IgD-negative memory B cell (primary cell): Measurements from ENCODE around the gene JADE2. TPM values are rescaled to one million over a fixed set of nuclear protein-coding genes. Genes with fewer than 3 reads are reported as not detected.
A peak's percentile ranks its signal among the peaks of the same experiment; 100 is the strongest.

Experiments
- H3K27ac Mint-ChIP-seq, 3 donors: one replicate each; pipeline ENCODE4 v1.8.0; 2020 to 2022; ENCODE audit warnings: mild to moderate bottlenecking in 3 of 3, mixed read lengths in 3 of 3, moderate library complexity in 1 of 3
- H3K27me3 Mint-ChIP-seq: one replicate; pipeline ENCODE4 v1.8.0; 2021; ENCODE audit warnings: mixed read lengths
- H3K36me3 Mint-ChIP-seq: one replicate; pipeline ENCODE4 v1.8.0; 2020; ENCODE audit warnings: mild to moderate bottlenecking, mixed read lengths
- H3K4me1 Mint-ChIP-seq, 3 donors: one replicate each; pipeline ENCODE4 v1.8.0; 2020 to 2022; ENCODE audit warnings: mixed read lengths in 3 of 3, mild to moderate bottlenecking in 1 of 3
- H3K4me3 Mint-ChIP-seq, 4 donors: one replicate each; pipeline ENCODE4 v1.8.0; 2020 to 2022; ENCODE audit warnings: mild to moderate bottlenecking in 4 of 4, mixed read lengths in 4 of 4, moderate library complexity in 3 of 4
- H3K9me3 Mint-ChIP-seq, 3 donors: one replicate each; pipeline ENCODE4 v1.8.0; 2020 to 2021; ENCODE audit warnings: mixed read lengths in 3 of 3, mild to moderate bottlenecking in 1 of 3
- polyA plus RNA-seq: library from polyadenylated mRNA; unstranded; fragments of 300-500 nt; fragmentation: Illumina TruSeq; gene quantifications from one replicate; pipeline ENCODE4 v1.2.3, GENCODE V29; 2021

The JADE2 gene
- polyA plus RNA-seq, 1 donor from 2014 or later: 46.7 TPM

DNA sequence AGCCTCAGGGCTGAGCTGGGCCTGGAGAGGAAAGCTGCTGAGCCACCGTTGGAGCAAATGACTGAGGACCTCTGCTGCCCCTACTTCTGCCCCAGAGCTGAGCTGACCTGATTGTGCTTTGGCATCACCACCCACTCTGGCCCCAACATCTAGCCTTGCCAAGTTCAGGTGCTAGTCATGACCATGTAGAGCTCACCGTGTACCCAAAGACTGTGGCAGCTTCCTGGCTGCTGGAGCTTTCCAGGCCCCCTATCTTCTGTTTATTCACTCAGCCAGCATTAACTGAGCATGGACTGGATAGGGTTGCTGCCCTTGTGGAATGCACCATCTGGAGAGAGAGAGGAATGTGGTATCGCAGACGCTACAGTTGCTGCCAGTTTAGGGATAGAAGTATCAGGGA, 49.1 kb downstream of the JADE2 start:
- H3K36me3 Mint-ChIP-seq: peaks cover 5% of the 10 kb centered on the region

DNA sequence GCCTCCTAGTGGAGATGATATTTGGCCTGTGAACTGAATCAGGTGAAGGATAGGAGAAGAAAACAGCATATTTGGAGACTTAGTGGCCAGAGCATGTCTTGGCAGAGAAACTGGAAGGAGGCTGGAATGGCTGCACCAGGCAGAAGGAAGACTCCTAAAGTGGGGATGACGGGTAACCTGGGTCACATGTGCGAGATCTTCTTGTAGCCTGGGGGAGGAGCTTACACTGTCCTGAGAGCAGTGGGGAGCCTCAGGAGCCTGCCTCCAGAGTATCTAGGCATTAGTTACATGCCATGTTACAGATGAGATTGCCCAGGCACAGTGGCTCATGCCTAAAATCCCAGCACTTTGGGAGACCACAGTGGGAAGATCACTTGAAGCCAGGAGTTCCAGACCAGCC, 49.8 kb downstream of the JADE2 start:
- no peaks in the 10 kb centered on the region for H3K9me3 Mint-ChIP-seq
- H3K27ac Mint-ChIP-seq: peak overlapping the region in 2 of 3 donors; percentile 52 to 92
- no peak overlapping the region for H3K4me3 Mint-ChIP-seq
- peaks cover 5% of the 10 kb centered on the region for H3K36me3 Mint-ChIP-seq
- H3K27me3 Mint-ChIP-seq: no peaks in the 10 kb centered on the region
- H3K4me1 Mint-ChIP-seq: peaks cover 4 to 10% (median 8%) of the 10 kb centered on the region in 3 donors

More for the DNA sequence above, 49.1 kb downstream of the JADE2 start:
- Mint-ChIP-seq H3K9me3 (peaks cover 0 to 1% (median 0%) of the 10 kb centered on the region in 3 donors), H3K4me3 (no peak overlapping the region), H3K27me3 (no peaks in the 10 kb centered on the region), H3K4me1 (peaks cover 4 to 14% (median 8%) of the 10 kb centered on the region in 3 donors), H3K27ac (no peak overlapping the region)

DNA sequence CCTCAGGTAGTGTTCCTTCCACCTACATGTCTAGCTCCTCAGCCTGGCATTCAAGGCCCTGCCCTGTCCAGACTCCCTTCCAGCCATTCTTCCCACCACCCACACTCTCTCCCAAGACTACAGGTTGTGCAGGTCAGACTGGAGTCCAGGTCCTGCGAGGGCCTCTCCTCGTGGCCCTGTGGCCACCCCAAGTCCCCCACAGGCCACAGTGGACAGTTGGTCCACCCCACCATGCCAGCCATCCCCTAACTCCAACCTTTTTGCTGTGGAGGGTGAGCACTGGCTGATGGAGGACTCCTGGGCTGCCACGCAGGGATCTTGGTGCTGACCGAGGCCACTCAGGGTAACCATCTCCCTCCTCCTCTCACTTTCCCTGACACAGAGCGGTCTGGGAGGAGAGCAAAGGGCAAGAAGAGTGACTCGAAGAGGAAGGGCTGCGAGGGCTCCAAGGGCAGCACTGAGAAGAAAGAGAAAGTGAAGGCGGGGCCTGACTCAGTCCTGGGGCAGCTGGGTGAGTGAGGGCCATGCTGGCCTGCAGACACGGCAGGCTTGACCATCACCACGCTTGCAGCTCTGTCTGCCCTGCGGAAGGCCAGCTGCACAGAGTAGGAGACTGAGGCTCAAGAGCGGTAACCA, 51.0 kb downstream of the JADE2 start:
- Mint-ChIP-seq H3K9me3 (no peaks in the 10 kb centered on the region), H3K36me3 (peaks cover 5% of the 10 kb centered on the region), H3K4me1 (peaks cover 4 to 8% (median 8%) of the 10 kb centered on the region in 3 donors), H3K27ac (peak overlapping the region in 2 of 3 donors; percentile 78), H3K27me3 (no peaks in the 10 kb centered on the region), H3K4me3 (no peak overlapping the region)

DNA sequence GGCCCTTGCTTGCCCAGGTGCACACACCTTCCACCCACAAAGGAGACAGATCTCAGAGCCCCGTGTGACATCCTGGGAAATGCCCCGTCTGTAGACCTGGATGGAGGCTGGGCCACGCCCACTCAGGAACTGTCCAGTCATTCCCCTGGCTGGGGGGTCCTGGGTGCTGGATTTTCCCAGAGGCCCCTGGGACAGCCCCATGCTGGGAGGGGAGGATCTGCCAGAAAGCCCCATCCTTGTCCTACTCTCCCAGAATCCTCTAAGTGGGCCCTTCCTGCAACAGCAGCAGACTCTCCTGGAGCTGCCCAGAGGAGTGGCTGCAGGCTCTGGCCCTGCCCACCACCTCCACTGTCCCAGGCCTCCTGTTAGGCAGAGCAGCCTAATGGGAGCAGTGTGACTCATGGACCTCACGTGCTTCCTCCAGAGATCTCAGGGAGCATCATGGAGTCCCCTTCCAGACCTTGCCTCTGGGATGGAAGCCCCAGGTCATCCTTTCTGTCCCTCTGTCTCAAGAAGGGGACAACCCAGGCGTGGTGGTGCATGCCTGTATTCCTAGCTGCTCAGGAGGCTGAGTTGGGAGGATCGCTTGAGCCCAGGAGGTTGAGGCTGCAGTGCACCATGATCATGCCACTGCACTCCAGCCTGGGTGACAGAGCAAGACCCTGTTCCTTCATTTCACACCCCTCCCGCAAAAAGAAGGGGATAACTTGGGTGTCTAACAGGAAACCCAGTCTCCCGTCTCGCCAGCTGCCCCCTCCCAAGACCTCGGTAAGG, 51.7 kb downstream of the JADE2 start:
- H3K36me3 Mint-ChIP-seq: peaks cover 5% of the 10 kb centered on the region
- H3K9me3 Mint-ChIP-seq: no peaks in the 10 kb centered on the region
- no peak overlapping the region for H3K4me3 Mint-ChIP-seq
- peaks cover 4 to 8% (median 6%) of the 10 kb centered on the region in 3 donors for H3K4me1 Mint-ChIP-seq
- peak overlapping the region; percentile 50 to 78 (median 59) for H3K27ac Mint-ChIP-seq
- no peaks in the 10 kb centered on the region for H3K27me3 Mint-ChIP-seq

DNA sequence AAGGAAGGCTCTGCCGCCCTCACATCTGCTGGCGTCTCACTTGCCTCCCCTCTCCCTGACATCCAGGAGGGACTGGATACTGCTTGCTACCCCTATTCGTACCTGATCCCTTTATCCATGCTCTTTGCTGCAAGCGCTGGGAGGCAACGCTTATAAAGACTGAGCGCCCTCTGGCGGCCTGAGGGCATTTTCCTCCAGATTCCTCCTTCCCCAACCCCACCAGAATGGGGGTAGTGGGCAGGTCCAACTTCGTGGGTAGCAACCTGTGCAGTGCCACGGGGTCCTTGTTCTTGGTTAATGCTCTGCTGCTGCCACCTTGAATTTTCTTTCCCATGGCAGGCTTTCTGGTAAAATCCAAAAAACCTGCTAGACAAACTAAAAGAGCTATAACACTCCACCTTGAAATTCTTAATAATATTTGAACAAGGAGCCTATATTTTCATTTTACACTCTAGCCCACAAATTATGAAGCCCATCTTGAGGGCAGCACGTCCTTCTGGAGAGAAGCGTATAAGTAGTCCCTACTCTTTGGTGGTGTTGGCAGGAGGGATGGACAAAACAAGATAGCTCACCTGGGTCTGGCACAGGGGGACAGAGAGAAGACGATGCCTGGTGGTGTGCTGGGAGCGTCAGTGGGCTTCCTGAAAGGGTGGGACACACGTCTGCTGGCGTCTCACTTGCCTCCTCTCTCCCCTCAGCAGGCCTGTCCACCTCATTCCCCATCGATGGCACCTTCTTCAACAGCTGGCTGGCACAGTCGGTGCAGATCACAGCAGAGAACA, 52.5 kb downstream of the JADE2 start:
- no peaks in the 10 kb centered on the region for H3K9me3 Mint-ChIP-seq

DNA sequence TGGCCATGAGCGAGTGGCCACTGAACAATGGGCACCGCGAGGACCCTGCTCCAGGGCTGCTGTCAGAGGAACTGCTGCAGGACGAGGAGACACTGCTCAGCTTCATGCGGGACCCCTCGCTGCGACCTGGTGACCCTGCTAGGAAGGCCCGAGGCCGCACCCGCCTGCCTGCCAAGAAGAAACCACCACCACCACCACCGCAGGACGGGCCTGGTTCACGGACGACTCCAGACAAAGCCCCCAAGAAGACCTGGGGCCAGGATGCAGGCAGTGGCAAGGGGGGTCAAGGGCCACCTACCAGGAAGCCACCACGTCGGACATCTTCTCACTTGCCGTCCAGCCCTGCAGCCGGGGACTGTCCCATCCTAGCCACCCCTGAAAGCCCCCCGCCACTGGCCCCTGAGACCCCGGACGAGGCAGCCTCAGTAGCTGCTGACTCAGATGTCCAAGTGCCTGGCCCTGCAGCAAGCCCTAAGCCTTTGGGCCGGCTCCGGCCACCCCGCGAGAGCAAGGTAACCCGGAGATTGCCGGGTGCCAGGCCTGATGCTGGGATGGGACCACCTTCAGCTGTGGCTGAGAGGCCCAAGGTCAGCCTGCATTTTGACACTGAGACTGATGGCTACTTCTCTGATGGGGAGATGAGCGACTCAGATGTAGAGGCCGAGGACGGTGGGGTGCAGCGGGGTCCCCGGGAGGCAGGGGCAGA, 53.3 kb downstream of the JADE2 start:
- H3K27ac Mint-ChIP-seq: no peak overlapping the region
- H3K36me3 Mint-ChIP-seq: peaks cover 4% of the 10 kb centered on the region

More for the DNA sequence above, 52.5 kb downstream of the JADE2 start:
- peaks cover 5% of the 10 kb centered on the region for H3K36me3 Mint-ChIP-seq
- peak overlapping the region in 2 of 3 donors; percentile 50 to 59 for H3K27ac Mint-ChIP-seq
- H3K4me1 Mint-ChIP-seq: peaks cover 4 to 8% (median 6%) of the 10 kb centered on the region in 3 donors
- no peaks in the 10 kb centered on the region for H3K27me3 Mint-ChIP-seq
- H3K4me3 Mint-ChIP-seq: peak overlapping the region in 1 of 4 donors; percentile 59

DNA sequence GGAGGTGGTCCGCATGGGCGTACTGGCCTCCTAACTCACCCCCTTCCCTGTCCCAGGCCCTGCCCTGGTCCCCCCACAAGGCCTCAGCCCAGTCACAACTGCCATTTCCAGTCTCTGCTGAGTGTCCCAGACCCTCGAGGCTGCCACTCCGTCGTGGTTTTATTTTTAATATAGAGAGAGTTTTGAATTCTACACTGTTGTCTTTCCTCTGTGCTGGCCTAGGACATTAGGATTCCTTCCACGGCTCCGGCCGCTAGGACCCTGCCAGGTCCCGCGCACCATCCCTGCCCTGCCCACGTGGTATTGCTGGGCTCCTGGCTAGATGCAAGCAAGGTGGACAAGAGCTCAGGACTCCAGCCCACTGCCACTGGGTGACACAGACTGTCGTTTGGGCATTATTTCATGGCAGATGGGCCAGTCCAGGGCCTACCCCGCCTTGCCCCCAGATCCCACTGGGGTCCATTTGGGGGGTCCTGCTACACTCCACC, 53.9 kb downstream of the JADE2 start:
- H3K27ac Mint-ChIP-seq: no peak overlapping the region
- H3K27me3 Mint-ChIP-seq: no peaks in the 10 kb centered on the region
- peaks cover 9 to 18% (median 13%) of the 10 kb centered on the region in 3 donors for H3K4me1 Mint-ChIP-seq
- peaks cover 4% of the 10 kb centered on the region for H3K36me3 Mint-ChIP-seq
- no peaks in the 10 kb centered on the region for H3K9me3 Mint-ChIP-seq
- H3K4me3 Mint-ChIP-seq: peak overlapping the region in 1 of 4 donors; percentile 47

More for the DNA sequence above, 53.3 kb downstream of the JADE2 start:
- Mint-ChIP-seq H3K4me1 (peaks cover 4 to 12% (median 12%) of the 10 kb centered on the region in 3 donors), H3K27me3 (no peaks in the 10 kb centered on the region), H3K9me3 (no peaks in the 10 kb centered on the region), H3K4me3 (no peak overlapping the region)

DNA sequence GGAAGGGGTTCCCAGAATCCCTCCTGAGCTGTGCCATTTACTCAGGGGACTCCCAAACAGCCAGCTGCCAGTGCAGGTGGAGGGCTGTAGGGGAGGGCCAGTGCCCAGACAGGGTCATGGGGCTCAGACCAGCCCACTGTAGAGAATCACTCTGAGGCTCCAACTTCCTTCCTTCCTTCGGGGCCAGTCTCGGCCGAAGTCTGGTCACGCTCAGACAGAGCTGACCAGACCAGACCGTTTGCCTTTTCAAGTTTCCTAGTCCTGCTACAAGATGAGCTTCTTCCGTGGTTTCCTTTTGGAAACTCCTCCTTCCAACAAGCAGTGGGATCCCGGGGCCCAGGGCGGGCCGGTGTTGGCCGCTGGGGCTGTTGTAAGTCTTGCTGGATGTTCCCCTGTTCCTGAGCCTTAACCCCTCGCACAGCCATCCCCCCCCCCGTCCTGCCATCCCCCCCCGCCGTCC, 54.6 kb downstream of the JADE2 start:
- H3K9me3 Mint-ChIP-seq: no peaks in the 10 kb centered on the region
- no peaks in the 10 kb centered on the region for H3K27me3 Mint-ChIP-seq
- H3K36me3 Mint-ChIP-seq: peaks cover 4% of the 10 kb centered on the region
- peaks cover 9 to 18% (median 13%) of the 10 kb centered on the region in 3 donors for H3K4me1 Mint-ChIP-seq
- peak overlapping the region in 1 of 3 donors; percentile 84 for H3K27ac Mint-ChIP-seq
- H3K4me3 Mint-ChIP-seq: no peak overlapping the region

DNA sequence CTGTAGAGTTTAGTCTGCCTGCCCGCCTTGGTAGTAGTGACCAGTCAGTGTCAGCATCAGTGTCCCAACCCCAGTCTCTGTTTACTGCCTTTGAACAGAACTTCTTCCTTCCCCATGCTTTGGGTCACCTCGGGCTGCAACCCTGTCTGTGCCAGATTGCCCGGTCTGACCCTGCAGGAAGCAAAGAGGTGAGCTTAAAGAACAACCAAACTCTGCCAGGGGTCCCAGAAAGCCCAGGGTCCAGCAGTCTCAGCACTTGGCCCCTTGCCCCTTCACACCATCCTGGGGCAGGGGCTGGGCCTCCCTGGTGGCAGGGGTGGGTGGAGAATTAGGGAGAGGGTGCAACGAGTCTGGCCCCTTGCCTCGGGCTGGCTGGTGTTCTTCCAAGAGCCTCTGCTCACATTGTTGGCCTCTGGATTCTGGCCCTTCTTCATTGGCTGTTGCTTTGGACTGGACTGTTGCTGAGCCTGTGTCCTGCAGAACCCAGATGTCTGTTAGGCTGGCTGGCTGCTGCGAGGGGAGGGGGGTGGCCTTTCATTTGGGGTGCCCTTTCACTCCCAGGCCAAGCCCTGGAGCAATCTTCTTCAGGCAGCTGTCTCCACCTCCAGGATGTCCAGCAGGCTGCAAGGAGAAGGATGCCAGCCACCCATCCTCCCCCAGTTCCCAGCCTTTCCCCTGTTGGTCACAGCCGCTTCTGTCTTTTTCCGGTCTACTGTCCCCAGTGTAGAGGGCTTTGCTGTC, 55.9 kb downstream of the JADE2 start:
- Mint-ChIP-seq H3K27ac (peak overlapping the region in 2 of 3 donors; percentile 39 to 46), H3K4me3 (no peak overlapping the region), H3K27me3 (no peaks in the 10 kb centered on the region), H3K9me3 (no peaks in the 10 kb centered on the region), H3K36me3 (no peaks in the 10 kb centered on the region), H3K4me1 (peaks cover 9 to 18% (median 13%) of the 10 kb centered on the region in 3 donors)

DNA sequence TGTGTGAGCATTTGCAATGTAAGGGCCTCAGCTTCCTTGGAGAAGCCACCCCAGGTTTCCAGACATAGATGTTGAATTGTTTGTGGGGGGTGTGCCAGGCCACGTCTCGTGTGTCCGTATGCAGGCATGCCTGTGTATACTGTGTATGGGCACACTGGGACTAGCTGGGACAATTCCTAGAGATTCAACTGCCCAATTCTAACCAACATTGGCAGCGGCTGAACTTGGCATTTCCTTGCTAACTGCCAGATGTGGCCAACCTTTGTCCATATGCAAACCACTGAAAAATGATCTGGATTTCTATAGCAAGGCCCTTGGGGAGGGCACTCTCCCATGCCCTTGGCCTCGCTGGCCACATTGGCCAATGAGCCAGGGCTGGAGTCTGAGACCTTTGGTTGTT, 56.8 kb downstream of the JADE2 start:
- H3K4me1 Mint-ChIP-seq: peaks cover 12 to 21% (median 20%) of the 10 kb centered on the region in 3 donors
- H3K27me3 Mint-ChIP-seq: peaks cover 1% of the 10 kb centered on the region
- H3K9me3 Mint-ChIP-seq: no peaks in the 10 kb centered on the region
- no peak overlapping the region for H3K4me3 Mint-ChIP-seq
- no peaks in the 10 kb centered on the region for H3K36me3 Mint-ChIP-seq
- H3K27ac Mint-ChIP-seq: no peak overlapping the region

DNA sequence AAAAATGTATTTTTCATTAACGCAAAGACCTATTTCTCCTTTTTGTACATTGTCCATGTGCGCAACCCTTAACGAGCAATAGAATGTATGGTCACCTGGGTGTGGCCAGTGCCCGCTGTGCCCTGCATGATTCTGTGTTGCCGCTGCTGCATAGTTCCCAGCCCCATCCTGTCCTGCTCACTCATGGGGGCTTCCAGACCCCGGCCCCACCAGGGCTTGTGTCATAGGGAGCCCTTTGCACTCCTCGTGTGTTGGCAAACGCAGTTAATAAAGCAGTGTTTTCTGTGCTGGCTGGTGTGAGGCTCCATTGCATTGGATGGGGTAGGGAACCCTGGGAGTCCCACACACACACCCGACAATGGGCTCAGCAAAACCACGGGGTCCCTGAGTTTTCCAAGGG, 57.5 kb downstream of the JADE2 start:
- no peak overlapping the region for H3K4me3 Mint-ChIP-seq
- H3K36me3 Mint-ChIP-seq: no peaks in the 10 kb centered on the region
- H3K4me1 Mint-ChIP-seq: peaks cover 9 to 18% (median 16%) of the 10 kb centered on the region in 3 donors
- H3K27ac Mint-ChIP-seq: peak overlapping the region in 1 of 3 donors; percentile 82
- H3K9me3 Mint-ChIP-seq: no peaks in the 10 kb centered on the region
- peaks cover 1% of the 10 kb centered on the region for H3K27me3 Mint-ChIP-seq

DNA sequence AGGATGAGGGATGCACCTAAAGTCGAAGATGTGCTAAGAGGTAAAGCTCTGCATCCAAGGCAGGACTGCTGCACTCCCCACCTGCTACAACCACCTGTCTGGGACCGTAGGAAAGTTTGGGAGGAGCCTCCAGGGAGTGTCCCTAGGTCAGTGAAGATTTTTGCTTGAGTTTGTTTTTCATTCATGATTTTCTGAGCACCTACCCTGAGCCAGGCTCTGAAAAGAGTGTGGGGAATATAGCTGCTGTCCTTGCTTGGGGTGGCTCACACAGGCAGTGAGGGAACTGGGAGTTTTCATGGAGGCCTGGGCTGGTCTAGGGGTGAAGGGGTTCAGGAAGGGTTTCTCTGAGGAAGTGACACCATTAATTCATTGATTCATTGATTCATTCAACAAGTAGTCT, 58.3 kb downstream of the JADE2 start:
- Mint-ChIP-seq H3K36me3 (no peaks in the 10 kb centered on the region), H3K27me3 (peaks cover 1% of the 10 kb centered on the region), H3K4me3 (no peak overlapping the region), H3K4me1 (peaks cover 8 to 18% (median 13%) of the 10 kb centered on the region in 3 donors), H3K27ac (peak overlapping the region in 2 of 3 donors; percentile 72 to 82), H3K9me3 (no peaks in the 10 kb centered on the region)

DNA sequence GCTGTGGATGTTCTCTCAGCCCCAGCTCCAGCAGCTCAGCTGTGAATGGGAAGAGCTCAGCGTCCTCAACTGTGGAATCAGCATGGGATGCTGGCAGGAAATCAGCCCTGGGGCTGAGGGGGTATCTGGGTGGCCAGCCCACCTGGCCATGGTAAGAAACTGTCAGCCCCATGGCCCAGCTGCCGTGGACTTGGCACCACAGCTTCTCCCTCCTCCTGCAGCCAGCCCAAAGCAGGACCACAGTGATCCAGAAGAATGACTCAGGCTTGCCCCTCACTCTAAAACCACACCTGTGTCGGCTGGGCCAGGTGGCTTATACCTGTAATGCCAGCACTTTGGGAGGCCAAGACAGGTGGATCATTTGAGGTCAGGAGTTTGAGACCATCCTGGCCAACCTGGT, 59.2 kb downstream of the JADE2 start:
- no peaks in the 10 kb centered on the region for H3K9me3 Mint-ChIP-seq
- peaks cover 8 to 18% (median 13%) of the 10 kb centered on the region in 3 donors for H3K4me1 Mint-ChIP-seq
- H3K27ac Mint-ChIP-seq: no peak overlapping the region

More for the DNA sequence above, 59.2 kb downstream of the JADE2 start:
- no peaks in the 10 kb centered on the region for H3K36me3 Mint-ChIP-seq
- H3K4me3 Mint-ChIP-seq: no peak overlapping the region
- H3K27me3 Mint-ChIP-seq: peaks cover 3% of the 10 kb centered on the region
